Stimulated activated CD8-positive, alpha-beta memory T cell treated with anti-CD3 and anti-CD28 coated beads, Interleukin-4, amount 100 ng/mL, for 24 hours (primary cell): Measurements from ENCODE around the gene SYCP3.
A peak's percentile ranks its signal among the peaks of the same experiment; 100 is the strongest.

Source experiments
- DNase-seq: peaks from one replicate; pipeline ENCODE4 v3.0.0-alpha.2; 2020; ENCODE audit warnings: low read depth

Gene SYCP3

GRCh38 chr12:101738920-101739665 is at the start of gene SYCP3:
Gene SYCP3 (minus strand): TSS chr12:101739462. CDS start chr12:101737935, 1,527 bp downstream.
- DNase-seq: no peak

- DNase-seq: no peak
These were observed 46.4 kb upstream of the SYCP3 start for GRCh38 chr12:101785671-101786070.

- no peak for DNase-seq
These were observed 45.1 kb upstream of the SYCP3 start for GRCh38 chr12:101784376-101784775.

- no peak for DNase-seq
These were observed 44.6 kb upstream of the SYCP3 start for GRCh38 chr12:101783838-101784237.

GRCh38 chr12:101783150-101783549 is 43.9 kb upstream of the SYCP3 start:
- DNase-seq: no peak

GRCh38 chr12:101782273-101782731 is 43.0 kb upstream of the SYCP3 start:
- DNase-seq: no peak

GRCh38 chr12:101781834-101782233 is 42.6 kb upstream of the SYCP3 start:
- no peak for DNase-seq

GRCh38 chr12:101780599-101780998 is 41.3 kb upstream of the SYCP3 start:
- no peak for DNase-seq

- DNase-seq: no peak
These were observed 40.4 kb upstream of the SYCP3 start for GRCh38 chr12:101779626-101780025.

- no peak for DNase-seq
These were observed 39.9 kb upstream of the SYCP3 start for GRCh38 chr12:101779200-101779599.

GRCh38 chr12:101777978-101778377 is 38.7 kb upstream of the SYCP3 start:
- no peak for DNase-seq

GRCh38 chr12:101777485-101777884 is 38.2 kb upstream of the SYCP3 start:
- DNase-seq: no peak

- no peak for DNase-seq
These were observed 36.6 kb upstream of the SYCP3 start for GRCh38 chr12:101775816-101776215.

- DNase-seq: peak; percentile 43
These were observed 34.4 kb upstream of the SYCP3 start for GRCh38 chr12:101773650-101774162.

- DNase-seq: no peak
These were observed 32.9 kb upstream of the SYCP3 start for GRCh38 chr12:101772012-101772775.

- no peak for DNase-seq
These were observed 30.6 kb upstream of the SYCP3 start for GRCh38 chr12:101769865-101770264.

GRCh38 chr12:101768781-101769180 is 29.5 kb upstream of the SYCP3 start:
- DNase-seq: no peak

GRCh38 chr12:101767537-101767936 is 28.3 kb upstream of the SYCP3 start:
- DNase-seq: no peak

- no peak for DNase-seq
These were observed 25.0 kb upstream of the SYCP3 start for GRCh38 chr12:101764051-101764792.

- no peak for DNase-seq
These were observed 24.1 kb upstream of the SYCP3 start for GRCh38 chr12:101763246-101763931.

- DNase-seq: no peak
These were observed 22.5 kb upstream of the SYCP3 start for GRCh38 chr12:101761781-101762180.

GRCh38 chr12:101761350-101761749 is 22.1 kb upstream of the SYCP3 start:
- DNase-seq: no peak
